GM20000 (cell line): ENCODE results near the gene BACH2.

ENCODE experiments used
- DNase-seq: peaks from one replicate; pipeline ENCODE4 v3.0.0; 2012; ENCODE audit warnings: low spot score
- CTCF ChIP-seq: IDR thresholded peaks from 2 replicates; pipeline ENCODE4 v1.5.1; 2012; ENCODE audit warnings: mild to moderate bottlenecking, control low read depth; ENCODE audit errors: extremely low read depth, missing control alignments

The BACH2 gene

DNA sequence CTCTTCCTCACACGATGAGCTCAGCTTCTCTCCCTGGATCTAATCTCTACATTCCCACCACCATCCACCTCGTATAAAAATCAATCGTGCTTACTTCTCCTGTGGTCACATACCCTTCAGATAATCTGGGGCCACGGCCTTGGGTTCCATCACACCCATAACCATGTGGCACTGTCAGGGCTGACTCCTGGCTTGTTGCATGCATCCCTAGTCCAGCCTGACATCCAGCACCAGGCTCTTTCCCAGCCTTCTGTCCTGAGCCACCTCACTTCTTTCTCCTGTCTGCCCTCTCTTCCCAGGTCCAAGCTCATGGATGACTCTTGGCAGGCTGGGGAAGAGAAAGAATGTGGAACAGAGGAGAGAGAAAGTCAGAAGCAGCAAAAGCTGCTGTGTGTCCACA, 199.8 kb downstream of the BACH2 start:
- TF ChIP-seq CTCF: no peak
- DNase-seq: no peak

DNA sequence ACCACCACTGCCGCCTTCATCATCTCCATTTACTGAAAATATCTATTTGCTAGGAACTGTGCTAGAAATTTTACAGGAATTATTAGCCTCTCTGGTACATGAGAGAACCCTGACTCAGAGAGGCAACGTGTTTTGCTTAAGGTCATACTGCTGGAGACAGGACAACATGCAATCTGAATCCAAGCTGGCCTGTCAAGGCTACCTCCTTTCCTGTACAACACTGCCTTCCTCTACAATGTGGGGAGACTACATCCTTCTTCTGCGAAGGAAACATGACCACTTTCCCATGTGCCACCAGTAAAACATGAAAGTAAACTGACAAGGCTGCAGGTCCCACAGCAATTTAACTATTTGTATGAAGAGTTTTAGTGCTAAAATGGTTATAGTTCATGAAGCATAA, 200.9 kb downstream of the BACH2 start:
- DNase-seq: no peak
- TF ChIP-seq CTCF: no peak

- no peak for DNase-seq
- no peak for TF ChIP-seq CTCF
Observed at GRCh38 chr6:90095145-90095544, 201.5 kb downstream of the BACH2 start.

DNA sequence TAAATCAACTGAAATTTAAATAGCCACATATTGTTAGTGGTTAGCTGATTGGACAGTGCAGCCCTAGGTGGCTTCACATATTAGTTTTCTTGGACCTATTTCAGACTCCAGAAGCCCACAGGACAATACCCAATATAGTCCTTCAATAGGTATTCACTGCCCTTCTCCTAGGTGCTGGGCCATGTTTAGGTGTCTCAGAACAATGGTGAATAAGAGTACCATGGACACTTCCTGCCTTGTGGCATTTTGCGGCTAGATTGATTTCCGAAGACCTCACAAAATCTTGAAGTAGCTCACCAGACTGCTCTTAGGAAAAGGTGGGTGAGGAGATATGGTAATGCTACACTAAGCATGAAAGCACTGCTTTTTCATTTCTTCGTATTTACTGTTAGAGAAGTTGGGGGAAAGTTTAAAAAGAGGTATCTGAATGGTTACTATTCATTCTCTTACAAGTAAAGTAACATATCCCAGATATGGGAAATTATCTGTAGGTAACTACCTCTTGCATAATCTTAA, 203.0 kb downstream of the BACH2 start:
- no peak for DNase-seq
- no peak for TF ChIP-seq CTCF

GRCh38 chr6:90090866-90091265, 205.8 kb downstream of the BACH2 start:
- no peak for DNase-seq
- no peak for TF ChIP-seq CTCF

DNA sequence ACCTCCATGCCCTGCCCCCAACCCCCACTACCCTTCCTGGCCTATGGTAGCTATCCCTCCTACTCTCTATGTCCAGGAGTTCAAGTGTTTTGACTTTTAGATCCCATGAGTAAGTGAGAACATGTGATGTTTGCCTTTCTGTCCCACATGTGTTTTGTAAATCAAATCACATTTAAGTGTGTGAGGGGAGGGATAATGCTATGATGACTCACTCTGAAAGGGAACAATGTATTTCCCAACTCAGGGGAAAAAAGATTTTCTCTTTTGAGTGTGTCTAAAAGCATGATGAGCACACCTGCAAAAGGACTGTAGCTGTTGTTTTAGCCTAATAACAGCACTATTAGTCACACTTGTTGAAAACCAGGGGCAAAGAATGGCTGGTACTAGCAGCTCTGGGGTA, 208.6 kb downstream of the BACH2 start:
- DNase-seq: no peak
- no peak for TF ChIP-seq CTCF

GRCh38 chr6:90087106-90087833, 209.4 kb downstream of the BACH2 start:
- TF ChIP-seq CTCF: no peak

More at GRCh38 chr6:90087106-90087833, 209.4 kb downstream of the BACH2 start:
- no peak for DNase-seq
